Testis (tissue), 3 donors: ENCODE data around the gene ANTXR1. TPM values are rescaled to one million over a fixed set of nuclear protein-coding genes. Genes with fewer than 3 reads are reported as not detected.

Experiments used
- DNase-seq: peaks from one replicate; pipeline ENCODE4 v3.0.0-alpha.2; 2019
- H3K27ac ChIP-seq, 2 donors: fragments of 200-600 bp; sonication (generic); one replicate each; pipeline ENCODE4 v1.5.1; 2019
- H3K27me3 ChIP-seq: fragments of 200-600 bp; sonication (generic); one replicate; pipeline ENCODE4 v1.5.1; 2019
- H3K36me3 ChIP-seq: fragments of 200-600 bp; sonication (generic); one replicate; pipeline ENCODE4 v1.5.1; 2017; ENCODE audit warnings: low read depth; ENCODE audit errors: missing control alignments
- H3K4me1 ChIP-seq: fragments of 200-600 bp; sonication (generic); one replicate; pipeline ENCODE4 v1.5.1; 2019
- H3K4me3 ChIP-seq, 2 donors: fragments of 200-600 bp; sonication (generic); one replicate each; pipeline ENCODE4 v1.5.1; 2017 to 2019
- H3K9me3 ChIP-seq: fragments of 200-600 bp; sonication (generic); one replicate; pipeline ENCODE4 v1.5.1; 2017
- CTCF ChIP-seq, 3 experiments: fragments of 450-650 bp in 2 of 3; fragments of 200-600 bp in 1 of 3; sonication (generic) in 1 of 3; IDR thresholded peaks; one replicate each; pipeline ENCODE4 v1.5.1; 2016 to 2019; ENCODE audit warnings: antibody characterized with exemption in 3 of 3, mild to moderate bottlenecking in 2 of 3, moderate library complexity in 1 of 3
- POLR2A ChIP-seq: fragments of 450-650 bp; IDR thresholded peaks from one replicate; pipeline ENCODE4 v1.6.1; 2017; ENCODE audit warnings: antibody characterized with exemption, mild to moderate bottlenecking, moderate library complexity
- WGBS, 2 donors: methylation state at CpG; one replicate each; pipeline ENCODE4 v1.1.5; 2018; 5-methylcytosine and 5-hydroxymethylcytosine counted together
- intact Hi-C: fragments of 100-400 bp; cut with DNase I; formaldehyde crosslinking; loops from one replicate; pipeline ENCODE4 v1.15.1; 2023; ENCODE audit warnings: low total_unique reads
- polyA plus RNA-seq: library from polyadenylated mRNA; stranded (reverse); fragments of 350-450 nt; fragmentation: Illumina TruSeq; extraction: RNeasy Lipid Tissue Mini Kit (QIAGEN cat#74804); gene quantifications from one replicate; pipeline ENCODE4 v1.2.3, GENCODE V29; 2014; ENCODE audit warnings: low read depth, low replicate concordance; ENCODE audit not compliant: insufficient read depth
- total RNA-seq, 2 donors: library from RNA; depleted of rRNA; stranded (reverse); fragments of >200 nt; gene quantifications; one replicate each; pipeline ENCODE4 v1.2.3, GENCODE V29; 2016

ANTXR1 gene
- total and polyA plus RNA-seq, 3 donors from 2014 or later: 16.6 to 35.7 (median 20.1) TPM

GRCh38 chr2:69123182-69123581 lies 110.2 kb downstream of the ANTXR1 start:
- Histone ChIP-seq H3K36me3 (no peaks in the 10 kb centered on the region), H3K27me3 (no peaks in the 10 kb centered on the region), H3K9me3 (no peaks in the 10 kb centered on the region), H3K27ac (no peak overlapping the region), H3K4me3 (no peak overlapping the region), H3K4me1 (peaks cover 5% of the 10 kb centered on the region)
- intact Hi-C loops: no loop called here
- WGBS, 2 donors: 91 to 94% methylated on average over 5 of the region's 5 CpGs
- no peak for DNase-seq
- TF ChIP-seq POLR2A: no peak
- TF ChIP-seq CTCF (IDR thresholded peaks at IDR 0.05): no peak

DNA sequence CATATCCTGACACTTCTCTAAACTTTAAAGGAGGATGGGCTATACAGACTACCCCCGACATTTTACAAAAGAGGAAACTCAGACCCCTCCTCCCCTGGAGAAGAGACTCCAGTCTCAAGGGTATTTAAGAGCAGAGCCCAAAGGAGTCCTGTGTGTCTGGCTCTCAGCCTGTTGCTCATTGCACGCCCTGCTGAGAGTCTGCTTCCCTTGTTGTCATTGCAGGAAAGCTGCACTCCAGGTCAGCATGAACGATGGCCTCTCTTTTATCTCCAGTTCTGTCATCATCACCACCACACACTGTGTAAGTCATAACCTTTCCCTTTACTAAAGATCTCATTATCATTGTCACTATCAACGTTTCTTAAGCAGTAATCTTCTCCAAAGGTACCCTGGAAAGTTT lies 111.4 kb downstream of the ANTXR1 start:
- Histone ChIP-seq H3K4me1 (peaks cover under 1% of the 10 kb centered on the region), H3K36me3 (no peaks in the 10 kb centered on the region), H3K9me3 (no peaks in the 10 kb centered on the region), H3K27ac (no peak overlapping the region), H3K4me3 (no peak overlapping the region), H3K27me3 (no peaks in the 10 kb centered on the region)
- no peak for DNase-seq
- intact Hi-C loops: no loop called here
- TF ChIP-seq POLR2A (no peak), CTCF (IDR thresholded peaks at IDR 0.05) (no peak)
- 87 to 89% methylated on average over 4 of the region's 4 CpGs for WGBS, 2 donors

- no peak for TF ChIP-seq CTCF (IDR thresholded peaks at IDR 0.05)
- TF ChIP-seq POLR2A: no peak
- DNase-seq: no peak
- Histone ChIP-seq H3K27ac (no peak overlapping the region), H3K9me3 (no peaks in the 10 kb centered on the region), H3K4me3 (no peak overlapping the region), H3K4me1 (no peaks in the 10 kb centered on the region), H3K27me3 (no peaks in the 10 kb centered on the region), H3K36me3 (no peaks in the 10 kb centered on the region)
- intact Hi-C loops: no loop called here
- 87 to 94% methylated on average over 3 of the region's 3 CpGs for WGBS, 2 donors
Measured at GRCh38 chr2:69125816-69126215, 112.8 kb downstream of the ANTXR1 start.

DNA sequence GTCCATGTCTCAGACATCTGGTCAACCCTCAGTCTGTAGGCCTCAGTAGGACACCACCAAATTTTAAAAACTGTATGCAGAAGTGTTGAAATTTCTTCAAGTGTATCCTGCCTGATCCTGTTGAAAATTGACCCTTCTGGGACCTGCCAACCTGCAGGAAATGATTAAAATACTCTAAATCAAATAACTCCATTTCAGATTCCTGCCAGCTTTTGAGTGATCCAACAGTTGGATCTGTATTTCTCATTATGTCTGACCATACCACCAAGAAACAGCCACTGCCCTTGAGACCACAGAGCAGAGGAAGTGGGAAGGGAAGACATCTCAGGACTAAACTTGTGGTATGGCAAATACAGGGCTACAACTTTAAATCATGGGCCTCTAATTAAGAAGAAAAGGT lies 113.4 kb downstream of the ANTXR1 start:
- H3K27me3 ChIP-seq: no peaks in the 10 kb centered on the region
- H3K4me1 ChIP-seq: no peaks in the 10 kb centered on the region
- TF ChIP-seq CTCF (IDR thresholded peaks at IDR 0.05) (no peak), POLR2A (no peak)
- H3K36me3 ChIP-seq: no peaks in the 10 kb centered on the region
- intact Hi-C loops: no loop called here
- no peaks in the 10 kb centered on the region for H3K9me3 ChIP-seq
- no peak for DNase-seq
- H3K4me3 ChIP-seq: no peak overlapping the region
- H3K27ac ChIP-seq: no peak overlapping the region

DNA sequence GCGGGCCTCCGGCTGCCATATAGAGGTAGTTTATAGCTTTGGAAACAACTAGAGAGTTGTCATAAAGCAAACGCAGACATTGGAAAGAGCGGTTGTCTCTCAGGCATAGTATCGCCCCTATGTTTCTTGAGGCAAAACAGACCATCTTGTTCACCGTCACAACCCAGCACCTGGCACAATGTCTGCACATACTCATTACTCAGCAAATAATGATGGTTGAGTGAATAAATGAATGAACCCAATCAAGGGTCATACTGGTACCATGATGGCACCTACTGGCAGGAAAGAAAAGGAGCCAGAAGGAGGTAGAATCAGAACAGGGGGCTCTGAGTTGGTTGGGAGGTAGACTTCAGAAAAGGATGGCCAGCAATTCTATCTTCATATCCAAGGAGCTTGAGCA lies 118.5 kb downstream of the ANTXR1 start:
- H3K36me3 ChIP-seq: no peaks in the 10 kb centered on the region

More for the DNA sequence above, 118.5 kb downstream of the ANTXR1 start:
- no peak for TF ChIP-seq CTCF (IDR thresholded peaks at IDR 0.05)
- TF ChIP-seq POLR2A: no peak
- Histone ChIP-seq H3K4me1 (no peaks in the 10 kb centered on the region), H3K9me3 (no peaks in the 10 kb centered on the region), H3K27ac (no peak overlapping the region), H3K27me3 (no peaks in the 10 kb centered on the region), H3K4me3 (no peak overlapping the region)
- no peak for DNase-seq
- WGBS, 2 donors: 95 to 98% methylated on average over 6 of the region's 6 CpGs
- intact Hi-C loops: no loop called here
